Astrocyte (in vitro differentiated cells and primary cell): ENCODE data around the gene SLC25A5. TPM values are rescaled to one million over a fixed set of nuclear protein-coding genes. Genes with fewer than 3 reads are reported as not detected.

Source experiments
- DNase-seq: peaks from one replicate; pipeline ENCODE4 v3.0.0-alpha.2; 2010; ENCODE audit warnings: low read depth
- FAIRE-seq: peaks from 2 replicates; lab custom pipeline; 2011; peaks lifted over from hg19 to GRCh38; lab: Jason Lieb, UNC
- H2AFZ ChIP-seq: 2 replicates; pipeline ENCODE4 v1.6.0; 2012; ENCODE audit warnings: low read depth, low read length, inconsistent platforms
- H3K27ac ChIP-seq: 2 replicates; pipeline ENCODE4 v1.5.1; 2011; ENCODE audit warnings: low read depth, low read length, inconsistent platforms
- H3K27me3 ChIP-seq: 2 replicates; pipeline ENCODE4 v1.6.0; 2011; ENCODE audit warnings: low read length, inconsistent platforms; ENCODE audit not compliant: insufficient read depth
- H3K36me3 ChIP-seq: 2 replicates; pipeline ENCODE4 v1.5.1; 2011; ENCODE audit warnings: low read length, inconsistent platforms; ENCODE audit not compliant: insufficient read depth
- H3K4me1 ChIP-seq: 2 replicates; pipeline ENCODE4 v1.5.1; 2011; ENCODE audit warnings: low read length, inconsistent platforms; ENCODE audit not compliant: insufficient read depth
- H3K4me2 ChIP-seq: 2 replicates; pipeline ENCODE4 v1.6.0; 2012; ENCODE audit warnings: low read length, inconsistent platforms
- H3K4me3 ChIP-seq: 2 replicates; pipeline ENCODE4 v1.5.1; 2011; ENCODE audit warnings: low read depth, mild to moderate bottlenecking, low read length, inconsistent platforms; ENCODE audit not compliant: insufficient read depth
- H3K79me2 ChIP-seq: 2 replicates; pipeline ENCODE4 v1.6.0; 2012; ENCODE audit warnings: mild to moderate bottlenecking, low read length, inconsistent platforms; ENCODE audit not compliant: insufficient read depth
- H3K9ac ChIP-seq: 2 replicates; pipeline ENCODE4 v1.6.0; 2012; ENCODE audit warnings: mild to moderate bottlenecking, low read length, inconsistent platforms
- H3K9me3 ChIP-seq: 2 replicates; pipeline ENCODE4 v1.5.1; 2012; ENCODE audit warnings: low read depth, mild to moderate bottlenecking, low read length, inconsistent platforms; ENCODE audit not compliant: insufficient read depth
- H4K20me1 ChIP-seq: 2 replicates; pipeline ENCODE4 v1.6.0; 2012; ENCODE audit warnings: low read length, inconsistent platforms; ENCODE audit not compliant: insufficient read depth
- H3K27ac Mint-ChIP-seq: one replicate; pipeline ENCODE4 v1.8.0; 2021; ENCODE audit warnings: mild to moderate bottlenecking, mixed read lengths; ENCODE audit not compliant: unreplicated experiment
- H3K27me3 Mint-ChIP-seq: one replicate; pipeline ENCODE4 v1.8.0; 2021; ENCODE audit warnings: low read depth, mixed read lengths; ENCODE audit not compliant: unreplicated experiment
- H3K36me3 Mint-ChIP-seq: one replicate; pipeline ENCODE4 v1.8.0; 2021; ENCODE audit warnings: low read depth, mixed read lengths; ENCODE audit not compliant: unreplicated experiment
- H3K4me1 Mint-ChIP-seq: one replicate; pipeline ENCODE4 v1.8.0; 2021; ENCODE audit warnings: low read depth, mixed read lengths; ENCODE audit not compliant: unreplicated experiment
- H3K4me3 Mint-ChIP-seq: one replicate; pipeline ENCODE4 v1.8.0; 2021; ENCODE audit warnings: mild to moderate bottlenecking, moderate library complexity, mixed read lengths; ENCODE audit not compliant: unreplicated experiment
- H3K9me3 Mint-ChIP-seq: one replicate; pipeline ENCODE4 v1.8.0; 2021; ENCODE audit warnings: mild to moderate bottlenecking, mixed read lengths; ENCODE audit not compliant: unreplicated experiment
- CTCF ChIP-seq: IDR thresholded peaks from 2 replicates; pipeline ENCODE4 v1.5.1; 2011; ENCODE audit warnings: low read depth, mild to moderate bottlenecking, inconsistent platforms, low read length, moderate library complexity; ENCODE audit not compliant: insufficient read depth
- EZH2 ChIP-seq: IDR thresholded peaks from 2 replicates; pipeline ENCODE4 v1.6.1; 2012; ENCODE audit warnings: mild to moderate bottlenecking, low read length, inconsistent platforms; ENCODE audit not compliant: insufficient read depth
- total RNA-seq: library from RNA; stranded (reverse); gene quantifications from 2 replicates; pipeline ENCODE4 v1.2.1, GENCODE V29; 2021

SLC25A5 gene
- total RNA-seq, 1 donor from 2014 or later = 176 TPM

GRCh38 chrX:119419898-119420297 is 48.3 kb upstream of the SLC25A5 start:
- Mint-ChIP-seq H3K36me3 (peaks cover 2% of the 10 kb centered on the region), H3K27ac (no peak overlapping the region), H3K4me1 (peaks cover 5% of the 10 kb centered on the region), H3K4me3 (no peak overlapping the region), H3K27me3 (no peaks in the 10 kb centered on the region), H3K9me3 (no peaks in the 10 kb centered on the region)
- H4K20me1 ChIP-seq = no peaks in the 10 kb centered on the region
- H3K9ac ChIP-seq = no peak overlapping the region
- H3K9me3 ChIP-seq = no peaks in the 10 kb centered on the region
- H3K27me3 ChIP-seq = no peaks in the 10 kb centered on the region
- no peak overlapping the region for H3K27ac ChIP-seq
- H3K36me3 ChIP-seq = no peaks in the 10 kb centered on the region
- FAIRE-seq (no peak), DNase-seq (no peak)
- no peak overlapping the region for H2AFZ ChIP-seq
- TF ChIP-seq CTCF (no peak), EZH2 (no peak)
- no peak overlapping the region for H3K4me2 ChIP-seq
- H3K4me1 ChIP-seq = no peaks in the 10 kb centered on the region
- no peak overlapping the region for H3K4me3 ChIP-seq
- H3K79me2 ChIP-seq = no peaks in the 10 kb centered on the region

- TF ChIP-seq CTCF = no peak
- no peak for TF ChIP-seq EZH2
- Mint-ChIP-seq H3K27me3 (no peaks in the 10 kb centered on the region), H3K27ac (no peak overlapping the region), H3K4me1 (peaks cover 6% of the 10 kb centered on the region), H3K4me3 (no peak overlapping the region), H3K36me3 (peaks cover 2% of the 10 kb centered on the region), H3K9me3 (no peaks in the 10 kb centered on the region)
- Histone ChIP-seq H3K9ac (no peak overlapping the region), H2AFZ (no peak overlapping the region), H3K9me3 (no peaks in the 10 kb centered on the region), H3K4me2 (no peak overlapping the region), H3K27me3 (no peaks in the 10 kb centered on the region), H3K79me2 (no peaks in the 10 kb centered on the region), H3K4me1 (no peaks in the 10 kb centered on the region), H3K27ac (no peak overlapping the region), H4K20me1 (no peaks in the 10 kb centered on the region), H3K36me3 (no peaks in the 10 kb centered on the region), H3K4me3 (no peak overlapping the region)
- DNase-seq = no peak
- peak; percentile 17 for FAIRE-seq
Observed at GRCh38 chrX:119421016-119421705, 47.1 kb upstream of the SLC25A5 start.

- Histone ChIP-seq H3K4me2 (no peak overlapping the region), H3K4me1 (peaks cover 12% of the 10 kb centered on the region), H3K27me3 (no peaks in the 10 kb centered on the region), H3K79me2 (no peaks in the 10 kb centered on the region), H3K4me3 (no peak overlapping the region), H4K20me1 (no peaks in the 10 kb centered on the region), H3K9ac (no peak overlapping the region), H3K27ac (no peak overlapping the region), H3K9me3 (no peaks in the 10 kb centered on the region), H3K36me3 (no peaks in the 10 kb centered on the region), H2AFZ (no peak overlapping the region)
- FAIRE-seq (no peak), DNase-seq (no peak)
- Mint-ChIP-seq H3K4me1 (peaks cover 19% of the 10 kb centered on the region), H3K27ac (no peak overlapping the region), H3K36me3 (peaks cover 2% of the 10 kb centered on the region), H3K9me3 (no peaks in the 10 kb centered on the region), H3K4me3 (no peak overlapping the region), H3K27me3 (no peaks in the 10 kb centered on the region)
- TF ChIP-seq EZH2 (no peak), CTCF (no peak)
Observed at GRCh38 chrX:119423631-119424030, 44.6 kb upstream of the SLC25A5 start.
